ENCODE results near the gene GRIK3. TPM values are rescaled to one million over a fixed set of nuclear protein-coding genes. Genes with fewer than 3 reads are reported as not detected.
A peak's percentile ranks its signal among the peaks of the same experiment; 100 is the strongest.

GRIK3 gene
- total and polyA plus RNA-seq, 2 of the 8 experiments (the other 6 are each of a cell fraction or from before 2014, with no cell fraction given) = 2.1 to 3.4 TPM

- no peak for TF ChIP-seq CHD7 (IDR thresholded peaks at IDR 0.05; ENCODE audit: insufficient replicate concordance, low read length)
- peak; percentile 68 for TF ChIP-seq E2F6 (IDR thresholded peaks at IDR 0.05)
- TF ChIP-seq ATF2 (IDR thresholded peaks at IDR 0.05; ENCODE audit: low read length) = no peak
- peak; percentile 70 for TF ChIP-seq RNF2 (IDR thresholded peaks at IDR 0.05; ENCODE audit: borderline replicate concordance, low read depth, low read length, missing control alignments, poor library complexity, severe bottlenecking)
- no peak for TF ChIP-seq TAF7 (optimal IDR thresholded peaks at IDR 0.05; ENCODE audit: borderline replicate concordance, low read depth, low read length)
- no peak for TF ChIP-seq POLR2A (IDR thresholded peaks at IDR 0.05; ENCODE audit: control extremely low read depth in 1 of 2, low read depth in 2 of 2, low read length in 2 of 2)
These were observed at the start of gene GRIK3 (continued) for GRCh38 chr1:37034121-37035013.
